ENCODE measurements around the gene TRAPPC12. TPM values are rescaled to one million over a fixed set of nuclear protein-coding genes. Genes with fewer than 3 reads are reported as not detected.

TRAPPC12 gene
- total RNA-seq, 1 experiment from 2014 or later: 86.0 TPM

DNA sequence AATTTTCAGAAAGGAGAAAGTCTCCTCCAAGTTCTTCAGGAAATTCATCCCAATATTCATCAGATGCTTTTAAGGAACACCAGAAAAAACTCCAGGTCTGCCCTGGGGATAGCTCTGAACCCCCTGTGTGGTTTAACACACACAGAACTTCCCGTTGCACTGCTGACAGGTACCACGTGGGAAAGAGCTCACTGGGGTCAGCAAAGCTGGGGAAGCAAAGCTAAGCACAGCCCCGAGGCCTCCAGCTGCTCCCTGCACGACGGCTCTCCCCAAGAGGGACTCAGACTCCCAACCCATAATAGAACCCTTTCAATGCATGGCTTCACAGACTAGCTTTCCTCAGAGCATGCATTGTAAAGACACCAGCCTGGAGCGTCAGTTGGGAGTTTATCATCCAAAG lies 111.8 kb downstream of the TRAPPC12 start:
- TF ChIP-seq, protein P1, sequence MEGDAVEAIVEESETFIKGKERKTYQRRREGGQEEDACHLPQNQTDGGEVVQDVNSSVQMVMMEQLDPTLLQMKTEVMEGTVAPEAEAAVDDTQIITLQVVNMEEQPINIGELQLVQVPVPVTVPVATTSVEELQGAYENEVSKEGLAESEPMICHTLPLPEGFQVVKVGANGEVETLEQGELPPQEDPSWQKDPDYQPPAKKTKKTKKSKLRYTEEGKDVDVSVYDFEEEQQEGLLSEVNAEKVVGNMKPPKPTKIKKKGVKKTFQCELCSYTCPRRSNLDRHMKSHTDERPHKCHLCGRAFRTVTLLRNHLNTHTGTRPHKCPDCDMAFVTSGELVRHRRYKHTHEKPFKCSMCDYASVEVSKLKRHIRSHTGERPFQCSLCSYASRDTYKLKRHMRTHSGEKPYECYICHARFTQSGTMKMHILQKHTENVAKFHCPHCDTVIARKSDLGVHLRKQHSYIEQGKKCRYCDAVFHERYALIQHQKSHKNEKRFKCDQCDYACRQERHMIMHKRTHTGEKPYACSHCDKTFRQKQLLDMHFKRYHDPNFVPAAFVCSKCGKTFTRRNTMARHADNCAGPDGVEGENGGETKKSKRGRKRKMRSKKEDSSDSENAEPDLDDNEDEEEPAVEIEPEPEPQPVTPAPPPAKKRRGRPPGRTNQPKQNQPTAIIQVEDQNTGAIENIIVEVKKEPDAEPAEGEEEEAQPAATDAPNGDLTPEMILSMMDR (conservative IDR thresholded peaks at IDR 0.05): no peak
- no peak overlapping the region for H4K5ac ChIP-seq (ENCODE audit: insufficient read length, low read depth, low read length)
- no peak overlapping the region for H3K18ac ChIP-seq (ENCODE audit: insufficient read length, low read depth, low read length)
- Mint-ChIP-seq H3K4me3 (no peak overlapping the region), H3K27me3 (ENCODE audit: low read depth) (no peaks in the 10 kb centered on the region), H3K27ac (no peak overlapping the region), H3K4me1 (peaks cover 17 to 28% of the 10 kb centered on the region in 2 experiments), H3K36me3 (ENCODE audit: insufficient read depth in 1 of 3, low read depth in 3 of 3) (peaks cover 1 to 16% (median 5%) of the 10 kb centered on the region in 3 experiments; a peak in 6 of 7 replicates), H3K9me3 (peaks cover 3 to 7% of the 10 kb centered on the region in 2 experiments; a peak in 2 of 5 replicates)
- no CpG with 5 or more reads among the region's 6 CpGs for WGBS (ENCODE audit: extremely low coverage, insufficient read length, low lambda C conversion rate)
- no peaks in the 10 kb centered on the region for H3K79me1 ChIP-seq (ENCODE audit: insufficient read depth, low read depth, low read length, poor library complexity, severe bottlenecking)
- H3K23me2 ChIP-seq (ENCODE audit: insufficient read length, low read depth, low read length, poor library complexity, severe bottlenecking): no peaks in the 10 kb centered on the region
- no peak overlapping the region for H4K8ac ChIP-seq (replicated peaks; ENCODE audit: insufficient read length, low read depth, low read length)
- no peak overlapping the region for H2AFZ ChIP-seq (ENCODE audit: low read length)
- no peak overlapping the region for H3K4me2 ChIP-seq (ENCODE audit: insufficient read depth, insufficient read length, low read length)
- no peak overlapping the region for H3K27ac ChIP-seq (ENCODE audit: insufficient read length, low read depth, low read length)
- H2BK5ac ChIP-seq (ENCODE audit: insufficient read length, low read length): no peak overlapping the region
- no peak overlapping the region for H2BK15ac ChIP-seq (ENCODE audit: low read depth, low read length)
- no peak overlapping the region for H2AK5ac ChIP-seq (ENCODE audit: insufficient read length, low read length)
- no peak for DNase-seq
- no peak overlapping the region for H3T11ph ChIP-seq (ENCODE audit: low read length)
- H4K20me1 ChIP-seq (ENCODE audit: control insufficient read depth, insufficient read depth, insufficient read length): no peaks in the 10 kb centered on the region
- H2BK12ac ChIP-seq (ENCODE audit: insufficient read length, low read depth, low read length): no peak overlapping the region
- H3K14ac ChIP-seq (ENCODE audit: insufficient read depth, low read length): no peak overlapping the region
- no peak overlapping the region for H3K56ac ChIP-seq (ENCODE audit: insufficient read length, low read depth, low read length)
- no peaks in the 10 kb centered on the region for H3K9me3 ChIP-seq (ENCODE audit: control insufficient read depth, low read depth, low read length)
- no peak overlapping the region for H4K91ac ChIP-seq (ENCODE audit: insufficient read length, low read depth, low read length)
- H3K23ac ChIP-seq (ENCODE audit: insufficient read length, low read depth, low read length): no peak overlapping the region
- no peak overlapping the region for H2BK120ac ChIP-seq (ENCODE audit: low read depth, low read length, poor library complexity, severe bottlenecking)
- H2BK20ac ChIP-seq (ENCODE audit: low read depth, low read length, poor library complexity, severe bottlenecking): no peak overlapping the region
- no peaks in the 10 kb centered on the region for H3K4me1 ChIP-seq (ENCODE audit: insufficient read depth, low read length)
- no peaks in the 10 kb centered on the region for H3K79me2 ChIP-seq (ENCODE audit: insufficient read depth, low read length)
- no peak overlapping the region for H3K4ac ChIP-seq (ENCODE audit: low read depth, low read length)
- no peak overlapping the region for H3K9ac ChIP-seq (ENCODE audit: extremely low read depth, insufficient read length, low read length)
- H3K27me3 ChIP-seq (ENCODE audit: insufficient read depth, low read length): no peaks in the 10 kb centered on the region

Measured in H9 (cell line).